NCI-H187 (cell line): ENCODE measurements around the gene ABCG8.
"Not testable (repeated sequence)": the region's sequence is repeated elsewhere in the genome, so short reads cannot be mapped to it uniquely, and the experiment has no call there.

ENCODE experiments used
- DNase-seq, 2 experiments: peaks; one replicate each; lab custom pipeline; 2025; lab: John Stamatoyannopoulos, UW

ABCG8 gene

DNA sequence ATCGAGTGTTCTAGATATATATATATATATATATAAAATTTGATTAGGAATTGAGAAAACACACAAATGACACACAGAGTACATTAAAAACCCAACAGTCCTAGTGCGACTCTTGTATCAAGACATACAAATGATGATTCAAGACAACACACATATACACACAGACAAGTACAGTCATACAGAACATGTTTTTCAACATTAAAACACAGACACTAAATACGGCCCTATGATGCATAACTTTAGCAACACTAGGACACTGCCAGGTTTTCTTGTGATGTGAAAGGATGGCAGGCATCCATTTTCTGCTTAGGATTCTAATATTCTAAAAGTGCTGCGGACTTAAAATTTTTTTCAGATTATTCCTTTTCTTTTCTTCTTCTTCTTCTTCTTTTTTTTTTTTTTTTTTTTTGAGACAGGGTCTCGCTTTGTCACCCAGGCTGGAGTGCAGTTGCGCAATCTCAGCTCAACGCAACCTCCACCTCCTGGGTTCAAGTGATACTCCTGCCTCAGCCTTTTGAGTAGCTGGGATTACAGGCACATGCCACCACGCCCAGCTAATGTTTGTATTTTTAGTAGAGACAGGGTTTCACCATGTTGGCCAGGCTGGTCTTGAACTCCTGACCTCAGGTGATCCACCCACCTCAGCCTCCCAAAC is 72.5 kb downstream of the ABCG8 start:
- DNase-seq = not testable (repeated sequence)

DNA sequence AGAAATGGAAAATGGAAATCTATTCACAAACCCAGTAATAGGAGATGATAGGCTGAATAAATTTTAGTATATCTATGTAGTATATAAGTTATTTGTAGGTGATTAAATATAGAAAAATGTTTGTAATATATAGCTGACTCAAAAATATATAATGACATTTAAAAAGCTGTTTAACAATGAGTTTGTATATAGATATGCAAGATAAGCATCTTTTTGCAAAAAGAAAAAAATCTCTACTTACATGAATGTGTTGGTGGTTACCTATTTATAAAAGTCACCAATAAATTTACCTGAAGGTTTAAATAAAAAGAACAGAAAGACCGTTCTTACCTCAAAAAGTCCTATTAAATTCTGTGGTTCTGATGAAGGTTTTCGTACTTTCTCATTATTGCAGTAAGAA is 85.7 kb downstream of the ABCG8 start:
- no peak for DNase-seq

DNA sequence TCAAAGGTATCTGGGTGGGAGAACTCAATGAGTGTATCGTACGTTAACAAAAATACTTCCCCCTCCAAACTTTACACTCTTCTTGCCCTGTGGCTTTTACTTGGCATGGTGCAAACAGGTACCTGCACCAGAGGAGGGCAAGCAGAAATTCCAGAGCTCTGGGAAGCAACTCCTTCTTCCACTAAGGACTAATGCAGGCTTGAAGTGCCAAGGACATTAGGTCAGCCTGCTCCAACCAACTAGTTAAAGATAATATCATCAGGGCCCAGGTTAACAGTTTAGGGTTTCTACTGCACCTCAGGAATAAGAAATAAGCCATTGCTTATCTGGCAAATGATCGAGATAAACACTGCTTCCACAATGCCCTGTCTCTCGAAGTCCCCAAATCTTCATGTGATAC is 86.7 kb downstream of the ABCG8 start:
- no peak for DNase-seq

DNA sequence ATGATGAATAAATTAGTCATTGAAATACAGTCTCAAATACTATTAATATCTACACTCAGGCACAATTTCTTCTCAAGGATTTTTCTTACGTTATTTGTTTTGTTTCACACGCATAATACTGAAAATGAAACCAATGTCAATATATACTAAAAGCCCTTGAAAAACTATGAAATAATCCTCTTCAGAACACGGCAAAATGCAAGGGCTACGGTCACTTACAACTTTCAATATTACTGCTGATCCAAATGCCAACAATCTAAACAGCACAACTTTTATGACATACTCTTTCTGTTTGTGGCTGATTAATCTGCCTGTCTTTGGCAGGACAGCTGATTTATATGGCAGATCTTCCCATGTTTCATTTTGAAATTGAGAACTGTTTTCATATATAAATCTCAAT is 88.7 kb downstream of the ABCG8 start:
- DNase-seq = no peak

DNA sequence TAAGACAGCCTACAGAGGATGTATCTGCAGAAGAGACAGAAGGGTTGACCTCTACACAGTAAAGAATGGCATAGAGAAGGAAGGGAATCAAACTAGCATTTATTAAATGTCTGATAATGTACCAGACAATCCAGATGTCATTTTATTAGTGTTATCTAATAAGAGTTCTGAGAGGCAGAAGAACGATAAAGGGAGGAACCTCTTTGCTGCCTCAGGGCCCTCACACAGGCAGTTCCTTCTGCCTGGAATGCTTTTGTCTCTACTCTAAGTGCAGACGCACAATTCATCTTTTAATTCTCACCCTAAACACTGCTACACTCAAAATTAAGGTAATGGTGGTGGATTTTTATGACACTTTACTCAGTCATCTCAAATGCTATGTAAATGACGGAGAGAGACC is 92.5 kb downstream of the ABCG8 start:
- no peak for DNase-seq
